ENCODE results near the gene GID8. TPM values are rescaled to one million over a fixed set of nuclear protein-coding genes. Genes with fewer than 3 reads are reported as not detected.

GID8 gene
- total and polyA plus RNA-seq, 2 of the 4 experiments (the other 2 are of a cell fraction) = 21.5 to 33.9 TPM

GRCh38 chr20:62951896-62952372, 14.0 kb downstream of the GID8 start:
- H2AK9ac ChIP-seq (replicated peaks; ENCODE audit: low read depth, low read length, poor library complexity) = no peak overlapping the region
- peak overlapping the region; percentile 85 for H2AFZ ChIP-seq (replicated peaks; ENCODE audit: low read length, poor library complexity)
- peaks cover 2% of the 10 kb centered on the region; the same call in 1 of the 2 replicates for H3K9me3 ChIP-seq (ENCODE audit: control insufficient read depth, insufficient read depth, low read length)
- peaks cover 8% of the 10 kb centered on the region; the same call in 1 of the 2 replicates for H3K9me1 ChIP-seq (ENCODE audit: insufficient read depth, low read length)
- in situ Hi-C loops (cut with MboI; ENCODE audit: low sequenced_read_pairs) (no loop called here), intact Hi-C loops (cut with micrococcal nuclease) (no loop called here), dilution Hi-C loops (cut with HindIII; ENCODE audit: low sequenced_read_pairs, unreplicated experiment) (no loop called here)
- H3K18ac ChIP-seq (ENCODE audit: low read depth, low read length) = no peak overlapping the region
- TF ChIP-seq CTCF (conservative IDR thresholded peaks at IDR 0.05; ENCODE audit: low read depth, low read length) = no peak
- no peak for TF ChIP-seq SMC3 (IDR thresholded peaks at IDR 0.05; ENCODE audit: low read depth, low read length)
- no peak for TF ChIP-seq NFE2L2 (IDR thresholded peaks at IDR 0.05; ENCODE audit: low read depth, low read length)
- TF ChIP-seq RFX5 (IDR thresholded peaks at IDR 0.05; ENCODE audit: low read depth, low read length) = no peak
- no peak for TF ChIP-seq FOS (IDR thresholded peaks at IDR 0.05; ENCODE audit: low read depth, low read length)
- no peak for TF ChIP-seq USF2 (IDR thresholded peaks at IDR 0.05; ENCODE audit: low read depth, low read length)
- DNase-seq (no peak), ATAC-seq (ENCODE audit: low read depth) (no peak)
- H3K23ac ChIP-seq (ENCODE audit: low read depth, low read length) = no peak overlapping the region
- no peak overlapping the region for H3K4me2 ChIP-seq (ENCODE audit: low read depth, low read length)
- BruUV-seq (replicated peaks) = no TSS peak
- H3K4ac ChIP-seq (ENCODE audit: low read depth, low read length) = no peak overlapping the region
- no peak overlapping the region for H3K56ac ChIP-seq (ENCODE audit: extremely low read depth, insufficient read depth, low read length)
- CTCF ChIA-PET = interaction anchor here (0.8 kb wide), 1 partner anchor 44 kb away, joined by 3 read pairs; no protein-coding TSS in a partner anchor
- no peak overlapping the region for H2BK15ac ChIP-seq (ENCODE audit: low read depth, low read length)
- no peaks in the 10 kb centered on the region for H3K27me3 ChIP-seq (ENCODE audit: control insufficient read depth, insufficient read depth, low read length)
- peak overlapping the region; percentile 19 for H2BK5ac ChIP-seq (ENCODE audit: low read depth, low read length, poor library complexity, severe bottlenecking)
- no peak overlapping the region for H2AK5ac ChIP-seq (ENCODE audit: low read depth, low read length)
- H3K4me3 ChIP-seq (ENCODE audit: insufficient read depth, low read depth, low read length) = peak overlapping the region; percentile 25; the same call in 1 of the 2 replicates
- H4K5ac ChIP-seq (ENCODE audit: low read depth, low read length) = no peak overlapping the region
- peak overlapping the region; percentile 2; the same call in 1 of the 2 replicates for H3K27ac ChIP-seq (ENCODE audit: insufficient read depth, low read length)
- H4K91ac ChIP-seq (ENCODE audit: insufficient read depth, low read depth, low read length) = no peak overlapping the region
- H3K4me1 ChIP-seq (ENCODE audit: control insufficient read depth, insufficient read depth, low read length) = peaks cover 13% of the 10 kb centered on the region
- 89% methylated on average over 5 of the region's 8 CpGs; no CpG with 5 or more reads in 1 of the 2 experiments for WGBS, 2 experiments (ENCODE audit: extremely low coverage in 2 of 2, insufficient read length in 1 of 2)
- POLR2A ChIA-PET (ENCODE audit: unreplicated experiment) = no interaction called here
- no peak overlapping the region for H2BK120ac ChIP-seq (ENCODE audit: low read depth, low read length)
- no peak overlapping the region for H3K9ac ChIP-seq (ENCODE audit: low read depth, low read length)
- H3K36me3 ChIP-seq (ENCODE audit: control insufficient read depth, insufficient read depth, low read length) = peaks cover 29% of the 10 kb centered on the region
- H4K8ac ChIP-seq (ENCODE audit: low read depth in 2 of 2, low read length in 2 of 2) = peak overlapping the region; percentile 53 to 70; a peak in 3 of 4 replicates
- peaks cover 10% of the 10 kb centered on the region for H4K20me1 ChIP-seq (ENCODE audit: insufficient read depth, low read length)
- H3K14ac ChIP-seq (replicated peaks; ENCODE audit: low read depth, low read length) = no peak overlapping the region
- peaks cover 8 to 20% of the 10 kb centered on the region in 2 experiments; a peak in 2 of 4 replicates for H3K79me1 ChIP-seq (ENCODE audit: low read depth in 1 of 2, low read length in 2 of 2)
- H2BK20ac ChIP-seq (ENCODE audit: low read depth, low read length) = no peak overlapping the region

Measured in IMR-90 (cell line).